ENCODE measurements around the gene GNPNAT1. TPM values are rescaled to one million over a fixed set of nuclear protein-coding genes. Genes with fewer than 3 reads are reported as not detected.

GNPNAT1 gene
- 55.5 and 69.2 TPM in 2 replicates for total RNA-seq (2014; rRNA removed; shearing (Covaris generic))
- 76.5 and 86.5 TPM in 2 replicates for polyA plus RNA-seq (2015; cell fraction: cytosol; rRNA removed)
- 29.8 and 33.1 TPM in 2 replicates for polyA plus RNA-seq (2015; cell fraction: nucleus; rRNA removed)

- peak; percentile 93 for DNase-seq (ENCODE audit: low read depth)
Observed at GRCh38 chr14:52791223-52792096, at the start of gene GNPNAT1. GNPNAT1 (minus strand) TSS chr14:52791607; CDS start chr14:52784650, 6,957 bp downstream.

DNA sequence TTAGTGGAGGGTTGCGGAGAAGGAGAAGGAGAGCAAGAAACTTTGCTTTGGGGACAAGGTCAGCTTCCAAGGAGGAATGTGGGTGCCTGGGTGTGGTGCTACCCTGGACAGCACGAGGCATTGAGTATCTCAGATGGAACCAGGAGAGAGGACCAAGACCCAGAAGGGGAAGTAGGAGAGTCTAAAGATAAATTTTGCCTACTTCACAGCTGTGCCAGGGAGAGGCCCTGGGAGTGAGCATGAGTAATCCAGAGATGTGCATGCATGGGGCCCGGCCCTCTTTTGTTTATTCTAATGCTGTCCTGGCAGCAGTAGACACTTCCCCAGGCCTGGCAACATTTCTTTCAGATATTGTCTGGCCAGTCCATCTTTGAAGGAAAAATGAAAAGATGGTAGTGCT is 49.5 kb upstream of the GNPNAT1 start:
- peak; percentile 56 for DNase-seq (ENCODE audit: low read depth)

- no peak for DNase-seq (ENCODE audit: low read depth)
Observed at GRCh38 chr14:52837451-52837850, 46.0 kb upstream of the GNPNAT1 start.

DNA sequence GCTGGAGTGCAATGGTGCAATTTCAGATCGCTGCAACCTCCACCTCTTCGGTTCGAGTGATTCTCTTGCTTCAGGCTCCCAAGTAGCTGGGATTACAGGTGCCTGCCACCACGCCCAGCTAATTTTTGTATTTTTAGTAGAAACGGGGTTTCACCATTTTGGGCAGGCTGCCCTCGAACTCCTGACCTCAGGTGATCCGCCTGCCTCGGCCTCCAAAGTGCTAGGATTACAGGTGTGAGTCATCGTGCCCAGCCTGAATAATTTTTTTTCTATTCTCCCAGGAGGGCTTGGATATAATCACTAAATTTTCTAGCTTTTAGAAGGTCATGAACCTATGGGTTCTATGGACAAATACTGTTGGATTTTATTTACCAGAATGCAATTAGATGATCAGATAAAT is 44.7 kb upstream of the GNPNAT1 start:
- DNase-seq (ENCODE audit: low read depth) = no peak

DNA sequence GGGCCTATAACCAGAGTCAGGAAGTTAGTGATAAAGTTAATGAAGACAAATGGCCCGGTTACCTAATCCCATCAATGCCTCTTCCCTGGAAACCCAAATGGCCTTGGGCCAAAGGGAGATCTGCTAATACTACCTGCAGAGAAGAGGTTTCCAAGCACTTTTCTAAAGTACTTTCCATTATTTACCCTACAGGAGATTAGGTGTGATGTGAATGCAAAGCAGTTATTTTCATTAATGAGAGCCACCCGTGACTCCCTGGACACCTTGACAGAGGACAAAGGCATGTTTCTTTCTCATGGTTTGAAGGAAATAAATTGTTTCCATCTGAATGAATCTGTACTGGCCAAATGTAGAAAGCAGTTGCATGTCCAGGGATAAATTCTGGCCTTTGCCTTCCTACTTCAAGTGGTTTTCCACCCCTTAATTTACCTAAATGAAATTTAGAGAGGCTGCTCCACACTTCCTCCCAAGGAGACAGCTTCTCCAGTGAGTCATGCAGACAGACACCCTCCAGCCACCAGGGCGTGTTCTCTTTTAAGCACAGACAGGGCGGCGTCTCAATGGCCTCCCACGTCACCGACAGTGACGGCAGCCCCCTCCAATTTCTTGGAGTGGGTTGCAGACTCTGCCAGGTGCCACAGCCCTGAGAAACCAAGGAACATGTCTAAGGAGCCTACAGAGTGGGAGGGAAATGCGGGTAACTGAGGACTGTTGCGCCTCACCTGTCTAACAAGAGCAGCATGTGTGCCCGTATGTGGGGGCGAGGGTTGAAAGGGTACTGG is 43.9 kb upstream of the GNPNAT1 start:
- DNase-seq (ENCODE audit: low read depth) = peak; percentile 59

DNA sequence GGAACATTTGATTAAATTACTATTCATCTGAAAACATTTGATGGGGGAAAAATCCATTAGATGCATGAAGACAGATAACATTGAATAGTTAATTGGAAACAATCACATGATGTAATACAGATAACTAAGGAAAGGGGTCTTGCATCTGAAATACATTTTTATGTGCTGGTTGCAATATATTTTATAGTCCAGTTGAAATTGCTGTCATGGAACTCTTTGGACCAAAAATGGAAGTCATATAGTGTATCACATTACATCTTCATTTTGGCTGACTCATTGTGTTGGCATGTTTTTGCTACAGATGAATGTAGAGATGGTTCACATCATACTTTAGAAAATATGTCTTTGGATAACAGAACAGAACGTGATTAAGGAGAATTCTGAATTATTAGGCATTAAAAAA is 43.0 kb upstream of the GNPNAT1 start:
- peak; percentile 67 for DNase-seq (ENCODE audit: low read depth)

DNA sequence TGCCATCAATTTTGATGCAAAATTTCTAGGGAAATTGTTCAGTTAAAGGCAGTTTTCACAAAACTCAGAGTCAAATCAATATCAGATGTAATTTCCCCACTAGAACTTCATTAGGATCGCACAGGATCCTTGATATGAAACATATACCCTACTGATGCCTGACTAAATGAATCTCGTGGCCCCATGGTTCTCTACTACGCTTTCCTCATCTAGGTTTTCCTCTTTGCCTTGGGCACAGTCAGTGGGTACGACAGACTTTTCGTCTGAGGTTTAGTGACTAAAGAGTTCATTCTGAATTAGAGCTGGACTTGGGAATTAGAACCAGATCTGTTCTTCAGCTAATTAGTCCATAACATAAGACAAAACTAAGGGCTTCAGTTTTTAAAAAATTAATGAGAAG is 42.5 kb upstream of the GNPNAT1 start:
- no peak for DNase-seq (ENCODE audit: low read depth)

DNA sequence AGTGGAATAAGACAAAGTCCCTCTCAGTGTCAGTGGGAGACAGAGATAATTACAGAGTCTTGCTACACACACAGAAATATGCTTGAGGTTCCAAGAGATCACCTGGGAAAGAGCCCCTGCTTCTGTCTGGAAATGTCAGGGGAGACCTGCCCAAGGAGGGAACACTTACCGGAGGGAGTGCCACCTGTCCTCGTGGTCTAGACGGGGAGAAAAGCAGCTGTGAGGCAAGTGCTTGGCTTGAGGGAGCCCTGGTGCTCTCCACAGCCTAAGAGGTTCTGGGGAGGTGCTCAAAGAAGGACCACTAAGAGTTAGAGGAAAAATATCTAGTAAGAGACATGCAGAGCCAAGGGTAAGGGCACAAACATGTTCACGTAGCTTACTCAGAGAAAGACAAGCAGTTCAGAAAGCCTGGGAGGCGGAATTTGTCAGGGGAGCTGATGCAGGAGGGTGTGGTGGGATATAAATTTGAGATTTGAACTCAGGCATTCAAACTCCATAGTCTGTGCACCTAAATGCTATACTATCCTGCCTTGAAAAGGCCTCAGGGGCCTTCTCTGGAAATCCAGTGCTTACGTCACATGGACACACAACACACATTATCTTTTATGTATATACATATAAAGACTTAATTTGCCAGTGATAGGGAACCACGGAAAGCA is 38.2 kb upstream of the GNPNAT1 start:
- no peak for DNase-seq (ENCODE audit: low read depth)

GRCh38 chr14:52827426-52827825 is 36.0 kb upstream of the GNPNAT1 start:
- no peak for DNase-seq (ENCODE audit: low read depth)

- no peak for DNase-seq (ENCODE audit: low read depth)
Observed at GRCh38 chr14:52825085-52825484, 33.7 kb upstream of the GNPNAT1 start.

DNA sequence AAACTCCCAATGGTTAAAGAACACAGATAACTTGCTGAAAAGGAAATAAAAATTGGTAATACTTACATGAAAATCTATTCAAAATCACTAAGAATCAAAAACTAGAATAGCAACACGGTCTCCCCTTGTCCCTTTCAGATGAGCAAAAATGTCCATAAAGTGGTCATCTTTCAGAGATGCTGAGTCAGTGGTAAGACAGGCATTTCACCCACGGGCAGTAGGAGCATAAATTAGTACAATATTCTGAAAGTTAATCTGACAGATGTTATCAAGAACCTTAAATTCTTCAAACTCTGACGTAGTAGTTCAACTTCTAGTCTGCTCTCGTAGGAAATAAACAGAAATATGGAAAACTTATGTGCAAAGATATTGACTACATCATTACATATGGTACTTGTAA is 33.1 kb upstream of the GNPNAT1 start:
- no peak for DNase-seq (ENCODE audit: low read depth)

DNA sequence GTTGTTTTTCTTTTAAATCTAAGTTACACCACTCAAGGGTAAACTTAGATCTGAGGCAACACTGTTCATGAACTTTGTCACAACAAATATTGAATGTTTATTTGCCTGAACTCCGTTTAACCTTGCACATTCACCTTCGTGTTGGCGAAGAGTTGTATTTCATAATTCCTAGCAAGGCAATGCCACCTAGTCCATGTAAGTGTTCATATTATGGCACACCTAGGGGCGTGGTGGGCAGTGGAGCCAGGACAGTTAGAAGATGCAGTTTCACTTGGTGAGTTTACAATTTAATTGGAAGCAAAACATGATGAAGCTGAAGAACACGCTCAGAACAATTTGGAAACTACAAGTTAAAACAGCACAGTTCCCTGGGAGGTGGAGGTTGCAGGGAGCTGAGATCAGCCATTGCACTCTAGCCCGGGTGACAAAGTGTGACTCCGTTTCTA is 30.4 kb upstream of the GNPNAT1 start:
- no peak for DNase-seq (ENCODE audit: low read depth)

DNA sequence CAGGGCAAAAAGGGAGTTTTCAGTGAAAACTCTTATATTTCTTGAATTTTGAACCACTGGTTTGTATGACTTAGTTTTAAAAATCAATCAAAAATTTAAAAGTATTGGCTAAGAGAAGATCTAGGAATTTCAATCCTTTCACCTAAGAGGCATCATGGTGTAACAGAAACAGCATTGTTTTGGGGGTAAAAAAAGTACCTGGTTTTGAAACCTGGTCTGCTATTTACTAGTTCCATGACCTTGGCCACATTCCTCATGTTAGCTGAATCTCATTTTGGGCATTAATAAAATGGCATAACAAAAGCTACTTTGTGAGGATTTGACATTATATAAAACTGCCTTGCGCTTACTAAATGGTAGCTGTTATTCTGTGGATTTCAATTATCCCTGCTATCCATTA is 16.7 kb upstream of the GNPNAT1 start:
- DNase-seq (ENCODE audit: low read depth) = no peak

DNA sequence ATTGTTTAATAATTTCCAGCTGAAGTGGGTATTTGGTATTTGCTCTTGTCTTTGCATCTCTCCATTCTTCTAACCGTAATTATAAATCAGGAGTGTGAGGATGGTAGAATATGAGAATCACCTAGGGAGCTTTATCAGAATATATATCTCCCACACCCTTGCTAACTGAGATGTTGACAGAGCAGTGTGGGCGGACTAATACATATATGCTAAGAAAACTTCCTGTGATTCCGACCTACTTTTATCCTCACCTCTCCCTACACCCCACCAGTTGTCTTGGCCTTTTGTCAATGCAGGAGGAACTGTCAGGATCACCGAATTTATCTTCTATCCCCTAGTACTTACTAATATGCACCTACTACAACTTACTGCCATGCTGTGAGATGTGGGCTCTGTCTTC is 14.7 kb upstream of the GNPNAT1 start:
- no peak for DNase-seq (ENCODE audit: low read depth)

- DNase-seq (ENCODE audit: low read depth) = peak; percentile 80
Observed at GRCh38 chr14:52802597-52802996, 11.2 kb upstream of the GNPNAT1 start.

DNA sequence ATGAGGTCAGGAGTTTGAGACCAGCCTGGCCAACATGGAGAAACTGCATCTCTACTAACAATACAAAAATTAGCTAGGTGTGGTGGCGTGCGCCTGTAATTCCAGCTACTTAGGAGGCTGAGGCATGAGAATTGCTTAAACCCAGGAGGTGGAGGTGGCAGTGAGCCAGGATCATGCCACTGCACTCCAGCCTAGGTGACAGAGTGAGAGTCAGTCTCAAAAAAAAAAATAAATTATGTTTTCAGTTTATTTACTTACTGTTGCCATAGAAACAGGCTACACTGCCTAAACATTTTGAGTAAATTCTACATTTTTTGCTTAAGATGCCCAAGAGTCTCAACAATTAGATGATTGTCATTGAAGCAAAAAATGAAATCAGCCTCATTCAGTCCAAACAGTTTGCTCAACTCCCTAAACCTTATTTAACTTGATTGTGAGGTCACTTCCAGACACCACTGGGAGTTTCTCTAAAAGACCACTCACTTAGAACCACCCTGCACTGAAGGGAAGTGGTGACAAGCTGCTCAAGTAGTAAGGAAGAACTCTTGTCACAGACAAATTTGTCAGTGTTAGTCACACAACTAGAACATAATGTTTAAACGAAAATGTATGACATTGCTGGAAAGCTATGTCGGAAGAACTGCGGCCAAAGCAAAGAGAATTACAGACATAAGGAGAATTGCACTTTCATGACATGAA is 9.8 kb upstream of the GNPNAT1 start:
- peak; percentile 71 for DNase-seq (ENCODE audit: low read depth)

- no peak for DNase-seq (ENCODE audit: low read depth)
Observed at GRCh38 chr14:52798826-52799225, 7.4 kb upstream of the GNPNAT1 start.

DNA sequence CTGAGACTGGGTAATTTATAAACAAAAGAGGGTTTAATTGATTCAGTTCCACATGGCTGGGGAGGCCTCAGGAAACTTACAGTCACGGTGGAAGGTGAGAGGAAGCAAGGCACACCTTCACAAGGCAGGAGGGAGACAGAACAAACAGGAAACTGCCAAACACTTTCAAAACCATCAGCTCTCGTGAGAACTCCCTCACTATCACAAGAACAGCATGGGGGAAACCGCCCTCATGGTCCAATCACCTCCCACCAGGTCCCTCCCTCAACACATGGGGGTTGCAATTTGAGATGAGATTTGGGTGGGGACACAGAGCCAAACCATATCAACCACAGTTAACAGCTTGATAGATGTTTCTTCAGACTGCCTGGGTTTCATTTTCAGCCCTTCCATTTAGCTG is 6.2 kb upstream of the GNPNAT1 start:
- DNase-seq (ENCODE audit: low read depth) = no peak

GRCh38 chr14:52793061-52793460 is 1.7 kb upstream of the GNPNAT1 start:
- DNase-seq (ENCODE audit: low read depth) = no peak

DNA sequence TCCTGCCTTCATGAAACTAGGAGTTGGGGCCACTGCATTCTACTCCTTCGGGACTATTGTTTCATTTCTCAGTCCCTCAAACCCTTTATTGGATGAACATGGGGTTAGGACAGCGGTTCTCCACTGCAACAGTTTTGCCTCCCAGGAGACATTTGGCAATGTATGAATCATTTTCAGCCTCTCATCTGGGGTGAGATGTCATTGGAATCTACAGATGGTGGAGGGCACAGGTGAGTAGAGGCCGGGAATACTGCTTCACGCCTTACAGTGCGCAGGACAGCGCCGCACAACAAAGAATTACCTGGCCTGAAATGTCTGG is 649 bp upstream of the GNPNAT1 start:
- DNase-seq (ENCODE audit: low read depth) = no peak

- no peak for DNase-seq (ENCODE audit: low read depth)
Observed at GRCh38 chr14:52790756-52791222, 618 bp downstream of the GNPNAT1 start.

Measured in HT1080 (cell line).